Measurements from ENCODE around the gene TMEM132C.

- TF ChIP-seq CTCF (IDR thresholded peaks at IDR 0.05) (no peak), POLR2A (IDR thresholded peaks at IDR 0.05) (no peak)
Measured at GRCh38 chr12:128305336-128305892, 38.4 kb downstream of the TMEM132C start.
